Measurements from ENCODE around the gene TOMM6.

Gene TOMM6

GRCh38 chr6:41744236-41744787, 43.2 kb upstream of the TOMM6 start:
- POLR2A ChIA-PET, result no interaction called here
- TF ChIP-seq CTCF (IDR thresholded peaks at IDR 0.05; ENCODE audit: control extremely low read depth, extremely low read depth, low read depth, missing control alignments), result no peak
- CTCF ChIA-PET, result no interaction called here
- no peak for DNase-seq (ENCODE audit: extremely low spot score)

GRCh38 chr6:41746107-41746506, 41.4 kb upstream of the TOMM6 start:
- ChIA-PET CTCF (interaction anchor here (1.0 to 1.7 kb wide), 4 partner anchors 10 to 41 kb away, joined by 3 to 6 read pairs (median 4); partner anchors contain the start of gene TOMM6), POLR2A (interaction anchor here (0.6 kb wide), 1 partner anchor 98 kb away, joined by 3 read pairs; no protein-coding TSS in a partner anchor)
- TF ChIP-seq CTCF (IDR thresholded peaks at IDR 0.05; ENCODE audit: control extremely low read depth, extremely low read depth, low read depth, missing control alignments), result no peak
- no peak for DNase-seq (ENCODE audit: extremely low spot score)

GRCh38 chr6:41747256-41748101, 40.0 kb upstream of the TOMM6 start, which contains the start of gene PGC:
Gene PGC, minus strand, starts transcription at chr6:41747397. Its CDS starts 63 bp downstream, at chr6:41747334.
- ChIA-PET CTCF (interaction anchor here (0.8 to 1.5 kb wide), 4 partner anchors 15 to 39 kb away, joined by 3 to 4 read pairs (median 3); no protein-coding TSS in a partner anchor), POLR2A (no interaction called here)
- no peak for TF ChIP-seq CTCF (IDR thresholded peaks at IDR 0.05; ENCODE audit: control extremely low read depth, extremely low read depth, low read depth, missing control alignments)
- no peak for DNase-seq (ENCODE audit: extremely low spot score)

- CTCF ChIA-PET, result interaction anchor here (0.8 to 3.0 kb wide), 4 partner anchors 8 to 38 kb away, joined by 3 to 11 read pairs (median 4); no protein-coding TSS in a partner anchor
- POLR2A ChIA-PET, result interaction anchor here (0.6 kb wide), 1 partner anchor 25 kb away, joined by 3 read pairs; no protein-coding TSS in a partner anchor
Observed at GRCh38 chr6:41748102-41748477, 39.4 kb upstream of the TOMM6 start.

GRCh38 chr6:41748542-41748941, 39.0 kb upstream of the TOMM6 start:
- CTCF ChIA-PET, result interaction anchor here (0.8 to 3.0 kb wide), 5 partner anchors 8 to 38 kb away, joined by 3 to 11 read pairs (median 4); no protein-coding TSS in a partner anchor
- TF ChIP-seq CTCF (IDR thresholded peaks at IDR 0.05; ENCODE audit: control extremely low read depth, extremely low read depth, low read depth, missing control alignments), result no peak
- DNase-seq (ENCODE audit: extremely low spot score), result no peak
- POLR2A ChIA-PET, result interaction anchor here (0.6 kb wide), 1 partner anchor 26 kb away, joined by 3 read pairs; no protein-coding TSS in a partner anchor

More at GRCh38 chr6:41748102-41748477, 39.4 kb upstream of the TOMM6 start:
- DNase-seq (ENCODE audit: extremely low spot score), result no peak
- no peak for TF ChIP-seq CTCF (IDR thresholded peaks at IDR 0.05; ENCODE audit: control extremely low read depth, extremely low read depth, low read depth, missing control alignments)

- no peak for DNase-seq (ENCODE audit: extremely low spot score)
- ChIA-PET POLR2A (no interaction called here), CTCF (interaction anchor here (1.4 to 3.0 kb wide), 4 partner anchors 10 to 294 kb away, joined by 4 to 11 read pairs (median 4); no protein-coding TSS in a partner anchor)
- no peak for TF ChIP-seq CTCF (IDR thresholded peaks at IDR 0.05; ENCODE audit: control extremely low read depth, extremely low read depth, low read depth, missing control alignments)
Observed at GRCh38 chr6:41750374-41750773, 37.1 kb upstream of the TOMM6 start.
